Astrocyte of the cerebellum (primary cell): ENCODE results near the gene PLB1.

ENCODE experiments used
- DNase-seq: peaks from one replicate; pipeline ENCODE4 v3.0.0-alpha.2; 2011; ENCODE audit warnings: low read depth
- H3K4me3 ChIP-seq: 2 replicates; pipeline ENCODE4 v1.5.1; 2011; ENCODE audit warnings: mild to moderate bottlenecking, low read depth, low read length, moderate library complexity
- in situ Hi-C: cut with HindIII; loops from 2 replicates; pipeline ENCODE4 v1.10.0; 2017; ENCODE audit warnings: low sequenced_read_pairs
- TF ChIP-seq, protein P1 (sequence below): IDR thresholded peaks from 2 replicates; pipeline ENCODE4 v1.5.1; 2012; ENCODE audit warnings: low read length, low read depth, moderate library complexity, mild to moderate bottlenecking; ENCODE audit errors: missing control alignments

The PLB1 gene

DNA sequence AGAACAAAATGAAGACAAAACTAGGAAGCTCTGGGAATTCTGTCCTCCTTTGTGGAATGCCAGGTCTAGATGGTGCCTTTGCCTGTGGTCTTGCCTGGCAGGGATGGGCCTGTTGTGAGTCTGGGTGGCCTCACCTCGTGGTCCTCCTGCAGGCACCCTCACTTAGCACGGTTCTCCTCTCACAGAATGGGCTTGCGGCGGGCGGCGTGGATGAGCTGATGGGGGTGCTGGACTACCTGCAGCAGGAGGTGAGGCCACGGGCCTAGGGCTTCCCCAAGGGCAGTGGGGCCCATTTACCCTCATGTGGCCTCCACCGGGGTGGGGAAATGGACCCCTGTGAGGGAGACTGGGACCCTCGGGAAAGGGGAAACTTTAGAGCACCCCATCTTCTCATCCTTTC is 42.3 kb downstream of the PLB1 start:
- DNase-seq, result no peak
- no peak overlapping the region for H3K4me3 ChIP-seq
- TF ChIP-seq, protein P1, sequence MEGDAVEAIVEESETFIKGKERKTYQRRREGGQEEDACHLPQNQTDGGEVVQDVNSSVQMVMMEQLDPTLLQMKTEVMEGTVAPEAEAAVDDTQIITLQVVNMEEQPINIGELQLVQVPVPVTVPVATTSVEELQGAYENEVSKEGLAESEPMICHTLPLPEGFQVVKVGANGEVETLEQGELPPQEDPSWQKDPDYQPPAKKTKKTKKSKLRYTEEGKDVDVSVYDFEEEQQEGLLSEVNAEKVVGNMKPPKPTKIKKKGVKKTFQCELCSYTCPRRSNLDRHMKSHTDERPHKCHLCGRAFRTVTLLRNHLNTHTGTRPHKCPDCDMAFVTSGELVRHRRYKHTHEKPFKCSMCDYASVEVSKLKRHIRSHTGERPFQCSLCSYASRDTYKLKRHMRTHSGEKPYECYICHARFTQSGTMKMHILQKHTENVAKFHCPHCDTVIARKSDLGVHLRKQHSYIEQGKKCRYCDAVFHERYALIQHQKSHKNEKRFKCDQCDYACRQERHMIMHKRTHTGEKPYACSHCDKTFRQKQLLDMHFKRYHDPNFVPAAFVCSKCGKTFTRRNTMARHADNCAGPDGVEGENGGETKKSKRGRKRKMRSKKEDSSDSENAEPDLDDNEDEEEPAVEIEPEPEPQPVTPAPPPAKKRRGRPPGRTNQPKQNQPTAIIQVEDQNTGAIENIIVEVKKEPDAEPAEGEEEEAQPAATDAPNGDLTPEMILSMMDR, result no peak
- in situ Hi-C loops, result no loop called here

DNA sequence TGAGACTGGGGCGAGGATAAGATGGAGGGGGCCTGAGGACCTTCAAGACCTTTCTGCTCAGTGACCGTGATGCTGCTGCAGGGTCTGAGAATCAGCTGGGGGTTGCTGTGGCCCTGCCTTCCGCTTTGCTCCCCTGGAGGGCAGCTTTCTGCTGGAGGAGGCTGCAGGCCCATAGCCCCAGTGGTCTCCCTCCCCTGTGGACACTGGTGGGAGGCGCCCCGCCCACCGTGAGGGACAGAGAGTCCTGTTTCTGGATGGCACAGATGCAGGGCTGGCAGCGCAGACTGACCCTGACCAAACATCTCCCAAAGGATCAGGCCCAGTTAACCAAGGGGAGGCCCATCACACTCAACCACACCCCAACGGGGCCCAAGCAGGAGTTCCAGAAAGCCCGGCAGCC is 42.8 kb downstream of the PLB1 start:
- TF ChIP-seq, protein P1, result no peak
- no peak overlapping the region for H3K4me3 ChIP-seq
- no peak for DNase-seq
- in situ Hi-C loops, result no loop called here

DNA sequence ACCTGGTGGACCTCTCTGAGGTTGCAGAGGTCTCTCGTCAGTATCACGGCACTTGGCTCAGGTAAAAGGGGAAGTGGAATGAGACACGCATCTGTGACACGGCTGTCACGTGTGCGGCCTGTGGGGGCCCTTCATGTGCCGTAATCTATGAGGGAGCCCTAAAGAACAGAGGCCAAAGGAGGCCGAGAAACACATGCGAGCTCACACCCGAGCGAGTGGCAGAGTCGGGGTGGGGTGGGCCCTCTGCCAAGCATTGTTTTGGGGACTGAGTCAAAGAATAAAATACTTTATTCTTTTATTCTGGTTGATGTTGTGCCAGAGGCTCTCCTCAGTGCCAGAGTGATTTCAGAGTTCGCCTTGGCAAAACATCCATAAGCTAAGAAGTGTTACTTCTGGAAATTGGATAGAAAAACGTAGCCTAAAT is 43.3 kb downstream of the PLB1 start:
- DNase-seq, result no peak
- TF ChIP-seq, protein P1, result no peak
- in situ Hi-C loops, result no loop called here
- no peak overlapping the region for H3K4me3 ChIP-seq

DNA sequence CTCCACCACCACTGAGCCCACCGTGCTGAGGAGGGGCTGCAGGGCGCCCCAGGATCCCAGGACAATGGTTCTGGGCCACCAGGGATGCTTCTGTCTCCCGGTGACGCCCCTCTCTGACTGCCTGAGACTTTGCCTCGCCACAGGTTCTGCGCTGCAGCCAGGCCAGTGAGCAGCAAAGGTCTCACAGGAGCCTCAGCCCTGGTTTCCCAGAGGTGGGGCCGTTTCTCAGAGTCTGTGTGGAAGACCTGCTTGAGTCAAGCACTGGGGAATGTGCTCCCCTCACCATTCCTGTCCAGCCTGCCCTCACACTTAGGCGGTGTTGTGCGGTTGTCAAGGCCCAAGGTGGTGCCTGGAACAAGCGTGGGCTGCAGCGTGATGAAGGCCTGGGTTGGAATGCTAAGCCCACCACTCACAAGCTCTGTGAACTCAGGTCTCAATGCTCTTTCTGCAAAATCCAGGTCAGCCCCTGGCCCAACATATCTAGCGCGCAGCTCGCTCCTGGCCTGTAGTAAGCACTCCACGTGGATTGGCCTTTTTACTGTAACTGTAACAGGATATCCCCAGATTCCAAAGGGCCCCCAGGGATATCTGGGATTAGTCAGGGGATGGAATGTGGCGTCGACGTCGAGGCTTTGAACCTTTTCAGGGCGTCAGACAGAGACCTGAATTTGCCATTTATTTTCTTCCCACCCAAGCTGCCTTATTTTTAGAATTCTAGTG is 47.6 kb downstream of the PLB1 start:
- TF ChIP-seq, protein P1, result no peak
- no peak overlapping the region for H3K4me3 ChIP-seq
- DNase-seq, result no peak
- in situ Hi-C loops, result no loop called here

DNA sequence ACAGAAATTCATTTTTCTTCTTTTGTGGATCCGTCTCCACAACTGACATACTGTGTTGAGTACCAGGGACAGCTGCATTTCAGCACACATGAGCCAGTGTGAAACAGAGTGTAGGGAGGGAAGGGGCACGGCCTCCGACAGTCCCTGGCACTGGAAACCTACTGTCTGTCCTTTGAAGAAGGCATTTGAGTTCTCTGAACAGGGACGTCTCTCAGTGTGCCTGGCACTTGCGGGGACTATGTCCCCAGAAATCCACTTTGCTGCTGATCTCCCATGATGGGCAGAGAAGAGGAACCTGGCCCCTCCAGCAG is 48.1 kb downstream of the PLB1 start:
- TF ChIP-seq, protein P1, result no peak
- no peak for DNase-seq
- H3K4me3 ChIP-seq, result no peak overlapping the region
- in situ Hi-C loops, result no loop called here

DNA sequence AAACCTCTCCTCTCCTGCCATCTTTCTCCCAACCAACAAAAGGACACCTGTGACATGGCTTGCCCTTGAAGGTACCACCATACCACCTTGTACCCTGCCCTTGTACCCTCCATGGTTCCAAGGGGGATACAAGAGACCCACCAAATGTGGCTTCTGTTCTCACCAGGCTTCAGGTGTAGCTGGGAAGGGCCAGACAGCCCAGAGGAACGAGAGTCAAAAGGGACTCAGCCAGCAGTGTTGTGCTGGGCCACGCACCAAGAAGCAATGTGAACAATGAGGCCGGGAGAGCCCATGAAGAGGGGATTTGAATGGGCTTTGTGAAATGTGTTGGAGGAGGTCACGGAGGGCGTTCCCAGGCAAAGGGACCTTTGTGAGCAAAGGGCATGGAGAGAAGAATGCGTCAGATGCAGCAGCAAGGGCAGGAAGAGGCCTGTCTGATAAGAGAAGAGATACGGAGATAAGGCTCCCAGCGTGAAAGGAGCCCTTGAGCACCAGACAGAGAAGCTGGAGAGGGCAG is 48.6 kb downstream of the PLB1 start:
- TF ChIP-seq, protein P1, result no peak
- DNase-seq, result no peak
- in situ Hi-C loops, result no loop called here
- H3K4me3 ChIP-seq, result no peak overlapping the region
